ENCODE data around the gene RBM43. TPM values are rescaled to one million over a fixed set of nuclear protein-coding genes. Genes with fewer than 3 reads are reported as not detected.

RBM43 gene
- polyA plus RNA-seq, 1 donor (not counting 4 experiments of a cell fraction or from before 2014, with no cell fraction given), result 2.7 TPM

DNA sequence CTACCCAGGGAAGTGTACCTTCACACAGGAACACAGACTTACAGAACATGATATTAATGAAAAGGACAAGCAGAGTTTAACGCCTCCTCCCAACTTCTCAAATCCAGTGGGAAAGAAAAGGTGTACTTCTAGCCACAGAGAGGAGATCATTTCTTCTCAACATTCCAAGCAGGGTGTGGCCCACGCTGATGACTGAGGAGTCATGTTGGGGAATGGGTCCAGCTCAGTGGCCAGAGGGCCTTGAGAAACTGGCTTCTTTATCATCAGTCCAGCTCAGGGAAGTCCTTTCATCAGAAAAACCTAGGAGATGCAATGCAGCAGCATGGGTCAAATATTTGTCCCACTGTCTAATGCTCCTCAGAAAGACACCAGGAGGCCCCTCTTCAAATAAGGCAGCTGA is 63.0 kb downstream of the RBM43 start:
- Histone ChIP-seq H3K36me3 (ENCODE audit: control insufficient read depth in 2 of 2, extremely low read depth in 1 of 2, insufficient read depth in 2 of 2, low read length in 2 of 2) (no peaks in the 10 kb centered on the region), H3K27ac (ENCODE audit: control insufficient read depth, insufficient read depth, low read length) (no peak overlapping the region), H4K20me1 (ENCODE audit: control insufficient read depth, extremely low read depth, insufficient read depth, low read length) (no peaks in the 10 kb centered on the region), H3K9ac (ENCODE audit: control insufficient read depth, extremely low read depth, insufficient read depth, low read length) (no peak overlapping the region), H2AFZ (ENCODE audit: control insufficient read depth, low read length) (no peak overlapping the region), H3K9me1 (ENCODE audit: control insufficient read depth, extremely low read depth, insufficient read depth, low read length) (no peaks in the 10 kb centered on the region), H3K9me3 (ENCODE audit: control insufficient read depth, low read depth, low read length) (no peaks in the 10 kb centered on the region), H3K27me3 (ENCODE audit: control insufficient read depth, extremely low read depth, insufficient read depth, low read length) (no peaks in the 10 kb centered on the region), H3K4me2 (ENCODE audit: control insufficient read depth, extremely low read depth, insufficient read depth, low read depth, low read length) (no peak overlapping the region), H3K4me1 (ENCODE audit: control insufficient read depth, extremely low read depth, insufficient read depth, low read length) (no peaks in the 10 kb centered on the region), H3K79me2 (ENCODE audit: control insufficient read depth, insufficient read depth, low read length) (no peaks in the 10 kb centered on the region), H3K4me3 (ENCODE audit: control insufficient read depth in 2 of 3, extremely low read depth in 1 of 3, insufficient read depth in 2 of 3, low read depth in 1 of 3, low read length in 3 of 3) (no peak overlapping the region)
- dilution Hi-C loops (cut with MboI; ENCODE audit: extremely low pct_ligation_motif_present, low sequenced_read_pairs), result no loop called here
- FAIRE-seq, result no peak
- no peak for DNase-seq (ENCODE audit: low read depth, low spot score)
- no peak for TF ChIP-seq EZH2 (IDR thresholded peaks at IDR 0.05; ENCODE audit: low read length)
- TF ChIP-seq, protein P1, sequence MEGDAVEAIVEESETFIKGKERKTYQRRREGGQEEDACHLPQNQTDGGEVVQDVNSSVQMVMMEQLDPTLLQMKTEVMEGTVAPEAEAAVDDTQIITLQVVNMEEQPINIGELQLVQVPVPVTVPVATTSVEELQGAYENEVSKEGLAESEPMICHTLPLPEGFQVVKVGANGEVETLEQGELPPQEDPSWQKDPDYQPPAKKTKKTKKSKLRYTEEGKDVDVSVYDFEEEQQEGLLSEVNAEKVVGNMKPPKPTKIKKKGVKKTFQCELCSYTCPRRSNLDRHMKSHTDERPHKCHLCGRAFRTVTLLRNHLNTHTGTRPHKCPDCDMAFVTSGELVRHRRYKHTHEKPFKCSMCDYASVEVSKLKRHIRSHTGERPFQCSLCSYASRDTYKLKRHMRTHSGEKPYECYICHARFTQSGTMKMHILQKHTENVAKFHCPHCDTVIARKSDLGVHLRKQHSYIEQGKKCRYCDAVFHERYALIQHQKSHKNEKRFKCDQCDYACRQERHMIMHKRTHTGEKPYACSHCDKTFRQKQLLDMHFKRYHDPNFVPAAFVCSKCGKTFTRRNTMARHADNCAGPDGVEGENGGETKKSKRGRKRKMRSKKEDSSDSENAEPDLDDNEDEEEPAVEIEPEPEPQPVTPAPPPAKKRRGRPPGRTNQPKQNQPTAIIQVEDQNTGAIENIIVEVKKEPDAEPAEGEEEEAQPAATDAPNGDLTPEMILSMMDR (optimal IDR thresholded peaks at IDR 0.05 in 1 of 3, IDR thresholded peaks at IDR 0.05 in 1 of 3, conservative IDR thresholded peaks at IDR 0.05 in 1 of 3; ENCODE audit: extremely low read depth in 1 of 3, insufficient read depth in 2 of 3, low read length in 3 of 3), result no peak

Other genes starting within 250 kb of the RBM43 start
- gene NMI, start 27.8 kb upstream of the RBM43 start, polyA plus RNA-seq, result 3.5 to 8.3 TPM (median 7.1 TPM) in 3 replicates
- gene TNFAIP6, start 95.7 kb upstream of the RBM43 start, polyA plus RNA-seq, result 0.12 to 0.21 TPM in 2 of 3 replicates, not detected in the other
- gene RIF1, start 148.0 kb upstream of the RBM43 start, polyA plus RNA-seq, result 7.2 to 11.5 TPM (median 7.5 TPM) in 3 replicates